KMS-11 (cell line): ENCODE results near the gene MAN1B1.
A peak's percentile ranks its signal among the peaks of the same experiment; 100 is the strongest.
"Not testable (repeated sequence)": the region's sequence is repeated elsewhere in the genome, so short reads cannot be mapped to it uniquely, and the experiment has no call there.

Source experiments
- H2AFZ ChIP-seq: fragments of 200-600 bp; sonication (generic); 2 replicates; pipeline ENCODE4 v1.6.1; 2016; ENCODE audit warnings: antibody characterized with exemption, mixed run types, low read depth
- H3K27ac ChIP-seq: fragments of 200-600 bp; sonication (generic); 2 replicates; pipeline ENCODE4 v1.6.1; 2016; ENCODE audit warnings: mild to moderate bottlenecking, mixed run types
- H3K27me3 ChIP-seq: fragments of 200-600 bp; sonication (generic); 2 replicates; pipeline ENCODE4 v1.6.1; 2017; ENCODE audit warnings: mild to moderate bottlenecking, low read depth, mixed run types, moderate library complexity; ENCODE audit not compliant: insufficient read depth
- H3K36me3 ChIP-seq: fragments of 200-600 bp; sonication (generic); 2 replicates; pipeline ENCODE4 v1.6.1; 2017; ENCODE audit warnings: mild to moderate bottlenecking, mixed run types; ENCODE audit not compliant: insufficient read depth
- H3K4me1 ChIP-seq: fragments of 200-600 bp; sonication (generic); 2 replicates; pipeline ENCODE4 v1.6.1; 2016; ENCODE audit warnings: mild to moderate bottlenecking, low read depth, mixed run types; ENCODE audit not compliant: poor library complexity, severe bottlenecking
- H3K4me2 ChIP-seq: fragments of 200-600 bp; sonication (generic); 2 replicates; pipeline ENCODE4 v1.7.0; 2016; ENCODE audit warnings: mild to moderate bottlenecking, mixed run types
- H3K4me3 ChIP-seq: fragments of 200-600 bp; sonication (generic); IDR thresholded peaks from 2 replicates; pipeline ENCODE4 v1.6.1; 2017; ENCODE audit warnings: low read depth, low read length, mixed read lengths; ENCODE audit not compliant: insufficient read depth
- H3K79me2 ChIP-seq: fragments of 200-600 bp; sonication (generic); 2 replicates; pipeline ENCODE4 v1.6.1; 2016; ENCODE audit warnings: low read depth, mixed run types; ENCODE audit not compliant: insufficient read depth
- H3K9ac ChIP-seq: fragments of 200-600 bp; sonication (generic); 2 replicates; pipeline ENCODE4 v1.6.1; 2016; ENCODE audit warnings: mild to moderate bottlenecking, mixed run types
- H4K20me1 ChIP-seq: fragments of 200-600 bp; sonication (generic); 2 replicates; pipeline ENCODE4 v1.6.1; 2016; ENCODE audit warnings: mild to moderate bottlenecking, mixed run types; ENCODE audit not compliant: insufficient read depth
- CTCF ChIP-seq: fragments of 200-600 bp; sonication (generic); conservative IDR thresholded peaks from 2 replicates; pipeline ENCODE4 v1.6.1; 2017; ENCODE audit warnings: low read depth, mild to moderate bottlenecking, antibody characterized with exemption, low read length, moderate library complexity, mixed read lengths

The MAN1B1 gene

DNA sequence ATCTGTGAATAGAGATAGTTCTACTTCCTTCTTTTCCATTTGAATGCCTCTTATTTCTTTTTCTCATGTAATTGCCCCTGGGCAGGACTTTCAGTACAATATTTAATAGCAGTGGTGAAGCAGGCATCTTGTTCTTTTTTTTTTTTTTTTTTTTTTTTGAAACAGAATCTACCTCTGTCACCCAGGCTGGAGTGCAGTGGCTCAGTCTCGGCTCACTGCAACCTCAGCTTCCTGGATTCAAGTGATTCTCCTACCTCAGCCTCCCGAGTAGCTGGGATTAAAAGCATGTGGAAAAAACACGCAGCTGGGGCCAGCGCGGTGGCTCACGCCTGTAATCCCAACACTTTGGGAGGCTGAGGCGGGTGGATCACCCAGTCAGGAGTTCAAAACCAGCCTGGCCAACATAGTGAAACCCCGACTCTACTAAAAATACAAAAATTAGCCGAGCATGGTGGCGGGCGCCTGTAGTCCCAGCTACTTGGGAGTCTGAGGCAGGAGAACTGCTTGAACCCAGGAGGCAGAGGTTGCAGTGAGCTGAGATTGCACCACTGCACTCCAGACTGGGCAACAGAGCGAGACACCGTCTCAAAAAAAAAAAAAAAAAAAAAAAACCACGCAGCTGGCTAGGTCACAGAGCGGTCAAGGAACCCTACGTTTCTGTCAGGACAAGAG, 36.1 kb downstream of the MAN1B1 start:
- not testable (repeated sequence) for H4K20me1 ChIP-seq, H3K4me2 ChIP-seq, H3K27ac ChIP-seq, H3K9ac ChIP-seq, H3K36me3 ChIP-seq, H2AFZ ChIP-seq, H3K4me3 ChIP-seq, H3K79me2 ChIP-seq
- Histone ChIP-seq H3K27me3 (peaks cover 87% of the 10 kb centered on the region), H3K4me1 (peaks cover 38% of the 10 kb centered on the region)

DNA sequence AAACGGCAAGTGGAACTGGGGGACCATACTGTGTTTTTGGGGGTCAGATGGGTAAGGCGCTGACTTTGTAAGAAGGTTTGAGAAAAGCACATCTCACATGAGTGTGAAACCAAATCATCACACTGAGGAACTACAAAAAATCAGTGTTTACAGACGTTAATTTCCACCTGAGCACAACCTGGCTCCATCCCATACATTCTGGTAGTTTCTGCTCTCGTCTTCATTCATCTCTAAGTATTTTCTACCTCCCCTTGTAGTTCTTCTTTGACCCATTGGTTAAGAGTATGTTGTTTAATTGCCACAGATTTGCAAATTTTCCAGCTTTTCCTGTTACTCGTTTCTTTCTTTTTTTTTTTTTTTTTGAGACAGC, 36.7 kb downstream of the MAN1B1 start:
- Histone ChIP-seq H2AFZ (no peak overlapping the region), H4K20me1 (no peaks in the 10 kb centered on the region), H3K4me3 (no peak overlapping the region), H3K4me2 (no peak overlapping the region; the same call in 1 of the 2 replicates), H3K36me3 (no peaks in the 10 kb centered on the region), H3K79me2 (no peaks in the 10 kb centered on the region), H3K9ac (no peak overlapping the region), H3K27ac (no peak overlapping the region), H3K4me1 (peaks cover 38% of the 10 kb centered on the region), H3K27me3 (peaks cover 88% of the 10 kb centered on the region)
- no peak for TF ChIP-seq CTCF

GRCh38 chr9:137123952-137124462, 37.2 kb downstream of the MAN1B1 start:
- not testable (repeated sequence) for H3K4me3 ChIP-seq, H4K20me1 ChIP-seq, H3K4me2 ChIP-seq, H3K27ac ChIP-seq, H2AFZ ChIP-seq, H3K36me3 ChIP-seq, H3K79me2 ChIP-seq, H3K9ac ChIP-seq
- H3K27me3 ChIP-seq: peaks cover 93% of the 10 kb centered on the region
- peaks cover 36% of the 10 kb centered on the region for H3K4me1 ChIP-seq

DNA sequence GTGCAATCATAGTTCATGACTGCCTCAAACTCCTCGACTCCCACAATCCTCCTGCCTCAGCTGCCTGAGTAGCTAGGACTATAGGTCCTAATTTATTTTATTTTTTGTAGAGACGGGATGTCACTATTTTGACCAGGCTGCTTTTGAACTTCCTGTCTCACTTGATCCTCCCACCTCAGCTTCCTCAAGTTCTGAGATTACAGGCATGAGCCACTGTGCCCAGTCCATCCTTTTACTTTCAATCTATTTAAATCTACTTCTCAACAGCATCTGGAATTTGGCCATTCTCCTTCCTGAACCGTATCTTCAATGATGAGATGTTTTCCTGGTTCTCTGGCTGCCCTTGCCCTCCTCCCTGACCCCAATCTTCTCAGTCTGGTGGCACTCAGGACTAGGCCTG, 40.0 kb downstream of the MAN1B1 start:
- peaks cover 93% of the 10 kb centered on the region for H3K27me3 ChIP-seq
- no peak overlapping the region for H3K27ac ChIP-seq
- TF ChIP-seq CTCF: no peak
- no peaks in the 10 kb centered on the region for H3K79me2 ChIP-seq
- no peaks in the 10 kb centered on the region for H4K20me1 ChIP-seq
- H2AFZ ChIP-seq: peak overlapping the region; percentile 80
- no peak overlapping the region for H3K4me3 ChIP-seq
- H3K4me2 ChIP-seq: peak overlapping the region; percentile 53
- no peak overlapping the region for H3K9ac ChIP-seq
- H3K4me1 ChIP-seq: peaks cover 21% of the 10 kb centered on the region
- no peaks in the 10 kb centered on the region for H3K36me3 ChIP-seq

GRCh38 chr9:137127301-137128157, 40.7 kb downstream of the MAN1B1 start:
- Histone ChIP-seq H3K79me2 (no peaks in the 10 kb centered on the region), H3K4me3 (no peak overlapping the region), H3K27ac (no peak overlapping the region), H2AFZ (peak overlapping the region; percentile 80), H3K9ac (no peak overlapping the region; the same call in 1 of the 2 replicates), H3K27me3 (peaks cover 92% of the 10 kb centered on the region), H3K4me1 (peaks cover 16% of the 10 kb centered on the region), H4K20me1 (no peaks in the 10 kb centered on the region), H3K36me3 (no peaks in the 10 kb centered on the region), H3K4me2 (peak overlapping the region; percentile 53)
- TF ChIP-seq CTCF: no peak
